AG09309 (cell line): Measurements from ENCODE around the gene IKBKE.

ENCODE experiments used
- DNase-seq: peaks from one replicate; pipeline ENCODE4 v3.0.0-alpha.2; 2010; ENCODE audit warnings: low read depth
- H3K4me3 ChIP-seq: 2 replicates; pipeline ENCODE4 v1.5.1; 2011; ENCODE audit warnings: mild to moderate bottlenecking, low read depth, low read length, moderate library complexity; ENCODE audit not compliant: control insufficient read depth
- CTCF ChIP-seq: IDR thresholded peaks from 2 replicates; pipeline ENCODE4 v1.5.1; 2011; ENCODE audit warnings: mild to moderate bottlenecking, low read depth, low read length, inconsistent platforms; ENCODE audit not compliant: insufficient read depth, control insufficient read depth; ENCODE audit errors: missing control alignments

The IKBKE gene

GRCh38 chr1:206471415-206471801 lies 1.1 kb downstream of the IKBKE start:
- TF ChIP-seq CTCF = no peak
- no peak for DNase-seq
- H3K4me3 ChIP-seq = peak overlapping the region; percentile 97

- DNase-seq = no peak
- H3K4me3 ChIP-seq = no peak overlapping the region
- TF ChIP-seq CTCF = no peak
Measured at GRCh38 chr1:206472024-206472423, 1.7 kb downstream of the IKBKE start.

- H3K4me3 ChIP-seq = no peak overlapping the region
- peak; percentile 32 for DNase-seq
- TF ChIP-seq CTCF = no peak
Measured at GRCh38 chr1:206472454-206472853, 2.2 kb downstream of the IKBKE start.

- no peak for TF ChIP-seq CTCF
- DNase-seq = no peak
- no peak overlapping the region for H3K4me3 ChIP-seq
Measured at GRCh38 chr1:206472886-206473285, 2.6 kb downstream of the IKBKE start.

GRCh38 chr1:206476058-206476457 lies 5.8 kb downstream of the IKBKE start:
- TF ChIP-seq CTCF = no peak
- DNase-seq = no peak
- no peak overlapping the region for H3K4me3 ChIP-seq

- DNase-seq = no peak
- no peak overlapping the region for H3K4me3 ChIP-seq
- no peak for TF ChIP-seq CTCF
Measured at GRCh38 chr1:206476591-206476990, 6.3 kb downstream of the IKBKE start.

GRCh38 chr1:206477110-206477509 lies 6.8 kb downstream of the IKBKE start:
- TF ChIP-seq CTCF = no peak
- no peak overlapping the region for H3K4me3 ChIP-seq
- DNase-seq = no peak
